SKM-1 treated with dmso at 0.1 percent for 144 hours (cell line): ENCODE data around the gene BLOC1S1.
"Not testable (repeated sequence)": the region's sequence is repeated elsewhere in the genome, so short reads cannot be mapped to it uniquely, and the experiment has no call there.

Source experiments
- DNase-seq: peaks from one replicate; lab custom pipeline; 2025; ENCODE audit not compliant: unreplicated experiment; lab: John Stamatoyannopoulos, UW

BLOC1S1 gene

DNA sequence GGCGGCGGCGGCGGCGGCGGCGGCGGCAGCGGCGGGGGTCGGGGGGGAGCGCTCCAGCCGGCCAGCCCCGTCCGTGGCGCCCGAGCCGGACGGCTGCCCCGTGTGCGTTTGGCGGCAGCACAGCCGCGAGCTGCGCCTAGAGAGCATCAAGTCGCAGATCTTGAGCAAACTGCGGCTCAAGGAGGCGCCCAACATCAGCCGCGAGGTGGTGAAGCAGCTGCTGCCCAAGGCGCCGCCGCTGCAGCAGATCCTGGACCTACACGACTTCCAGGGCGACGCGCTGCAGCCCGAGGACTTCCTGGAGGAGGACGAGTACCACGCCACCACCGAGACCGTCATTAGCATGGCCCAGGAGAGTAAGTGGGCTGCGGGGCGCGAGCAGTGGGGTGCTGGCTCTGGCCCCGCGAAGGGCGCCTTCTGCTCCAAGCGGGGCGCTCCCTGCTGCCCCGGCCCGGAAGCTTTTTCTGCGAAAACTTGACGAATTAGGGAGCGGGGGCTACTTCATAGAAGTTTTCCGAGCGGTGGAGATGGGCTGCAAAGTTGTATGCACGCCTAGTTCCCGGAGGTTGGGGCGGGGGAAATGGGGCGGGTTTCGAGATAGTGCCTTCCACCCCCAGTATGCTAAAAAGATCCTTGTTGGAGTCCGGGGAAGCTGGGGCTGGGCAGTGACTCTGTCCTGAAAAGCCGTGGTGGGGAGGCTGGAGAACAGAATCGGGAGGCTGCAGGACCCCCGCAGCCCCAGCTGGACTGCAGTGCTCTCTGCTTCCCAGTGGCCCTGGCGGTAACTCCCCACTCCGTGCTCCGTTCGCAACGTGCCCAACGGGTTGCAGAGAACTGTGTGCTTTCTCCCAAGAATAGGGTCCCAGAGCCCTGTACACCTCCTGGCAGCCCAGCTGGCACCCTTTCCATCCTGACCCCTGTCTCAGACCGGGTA lies 27.8 kb downstream of the BLOC1S1 start:
- peak; percentile 17 for DNase-seq

DNA sequence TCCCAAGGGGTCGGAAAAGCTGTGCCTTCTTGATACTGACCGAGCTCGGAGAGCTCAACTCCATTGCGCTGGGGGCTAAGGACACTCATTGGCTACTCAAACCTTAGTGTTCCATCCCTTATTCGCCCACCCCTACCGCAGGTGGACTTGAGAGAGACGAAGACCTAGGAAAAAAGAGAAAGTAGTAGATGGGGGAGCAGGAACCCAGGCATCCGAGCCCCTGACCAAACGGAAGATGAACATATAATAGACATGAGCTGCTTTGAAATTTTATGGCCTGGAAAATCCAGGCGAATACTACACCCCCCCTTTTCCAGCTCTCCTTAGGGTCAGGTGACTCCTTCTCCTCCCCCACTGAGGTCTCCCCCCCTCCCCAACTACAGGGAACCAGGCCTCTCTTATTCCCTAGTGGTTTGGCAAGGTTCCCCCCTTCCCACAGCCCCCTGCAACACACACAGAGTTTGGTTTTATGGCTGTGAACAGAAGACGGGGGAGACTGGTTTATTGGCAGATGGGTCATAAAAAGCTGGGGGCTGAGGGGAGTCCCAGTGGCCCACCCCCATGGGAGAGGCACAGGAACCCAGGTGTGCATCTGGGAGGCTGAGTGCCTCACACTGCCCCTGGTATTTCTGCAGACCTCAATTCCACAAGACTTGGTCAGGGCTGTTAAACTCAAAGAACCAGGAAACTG lies 28.6 kb downstream of the BLOC1S1 start:
- no peak for DNase-seq

DNA sequence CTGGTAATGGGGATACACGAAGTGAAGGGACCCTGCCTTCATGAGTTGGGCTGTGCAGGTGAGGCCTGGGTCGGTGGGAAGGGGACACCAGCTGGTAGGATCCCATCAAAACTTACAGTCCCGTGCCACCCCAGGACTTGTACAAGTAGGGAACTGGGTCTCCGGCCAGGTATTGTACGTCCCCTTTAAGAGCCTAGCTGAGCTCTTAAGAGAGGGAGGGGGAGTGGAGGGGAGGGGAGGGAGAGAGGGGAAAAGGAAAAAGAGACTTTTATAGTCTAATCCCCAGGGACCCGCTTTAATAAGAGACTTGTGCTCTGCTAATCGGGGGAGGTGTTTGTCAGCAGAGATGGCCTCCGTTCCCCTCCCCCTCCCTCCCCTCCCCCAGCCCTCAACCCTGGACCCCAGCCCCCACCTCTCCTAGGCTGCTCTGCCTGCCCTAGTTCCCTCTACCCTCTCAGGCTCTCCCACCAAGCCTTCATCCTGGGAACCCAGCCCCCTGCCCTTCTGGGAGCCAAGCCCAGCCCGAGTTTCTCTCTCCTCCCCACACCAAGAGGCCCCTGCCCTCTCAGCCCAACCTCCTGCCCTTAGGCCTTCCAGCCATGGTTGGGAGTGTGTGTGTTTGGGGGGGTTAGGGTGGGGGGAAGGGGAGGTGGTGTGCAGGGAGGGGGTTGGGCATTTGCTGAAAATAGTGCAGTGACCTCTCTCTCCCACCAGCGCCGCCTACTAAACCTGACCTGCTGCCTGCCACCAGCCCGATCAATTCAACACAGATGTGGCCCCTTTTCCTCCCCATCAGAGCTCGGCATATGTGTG lies 29.7 kb downstream of the BLOC1S1 start:
- DNase-seq, result no peak

DNA sequence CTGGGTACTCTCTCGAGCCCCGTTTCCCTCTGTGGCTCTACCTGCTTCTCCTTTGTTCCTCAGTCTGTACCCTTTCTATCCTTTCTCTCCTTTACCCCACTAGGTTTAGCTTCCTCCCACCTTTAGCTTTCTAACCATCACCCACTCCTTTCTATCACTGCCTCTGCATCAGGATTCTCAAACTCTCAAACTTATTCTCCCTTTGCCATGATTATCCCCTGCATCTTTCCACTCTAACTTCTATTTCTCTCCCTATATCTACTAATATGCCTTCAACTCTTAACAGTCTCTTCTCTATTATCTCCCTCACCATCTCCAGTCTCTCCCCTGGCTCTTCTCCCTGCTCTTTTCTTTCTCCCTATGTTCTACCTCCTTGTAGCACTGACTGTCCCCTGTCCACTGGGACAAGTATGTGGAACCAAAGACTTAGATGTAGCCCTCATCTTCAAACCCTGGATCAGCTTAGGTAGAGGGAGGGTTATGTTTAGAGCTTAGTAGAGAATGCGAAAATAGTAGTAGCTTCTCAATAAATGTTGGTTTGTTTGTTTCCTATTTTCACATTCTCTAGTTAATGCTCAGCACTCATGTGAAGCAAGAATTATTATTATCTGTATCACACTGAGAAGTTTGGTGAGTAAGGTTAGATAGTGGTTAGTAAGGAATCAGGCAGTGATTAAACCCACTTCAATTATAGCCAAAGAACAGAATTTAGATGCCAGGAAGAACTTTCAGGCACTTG lies 30.5 kb downstream of the BLOC1S1 start:
- DNase-seq, result no peak

DNA sequence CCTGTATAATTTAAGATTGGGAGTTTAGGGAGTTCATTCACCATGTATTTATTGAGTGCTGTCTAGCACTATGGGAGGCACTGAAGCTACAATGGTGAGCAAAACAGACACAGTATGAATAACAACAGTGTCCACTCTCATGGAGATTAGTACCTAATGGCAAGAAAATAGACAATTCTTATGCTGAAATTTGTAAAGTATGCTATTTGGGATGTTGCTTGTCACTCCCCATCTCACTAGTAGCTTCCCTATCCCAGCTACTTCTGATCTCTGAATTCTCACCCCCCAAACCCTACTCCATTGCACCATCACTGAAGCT lies 31.0 kb downstream of the BLOC1S1 start:
- no peak for DNase-seq

DNA sequence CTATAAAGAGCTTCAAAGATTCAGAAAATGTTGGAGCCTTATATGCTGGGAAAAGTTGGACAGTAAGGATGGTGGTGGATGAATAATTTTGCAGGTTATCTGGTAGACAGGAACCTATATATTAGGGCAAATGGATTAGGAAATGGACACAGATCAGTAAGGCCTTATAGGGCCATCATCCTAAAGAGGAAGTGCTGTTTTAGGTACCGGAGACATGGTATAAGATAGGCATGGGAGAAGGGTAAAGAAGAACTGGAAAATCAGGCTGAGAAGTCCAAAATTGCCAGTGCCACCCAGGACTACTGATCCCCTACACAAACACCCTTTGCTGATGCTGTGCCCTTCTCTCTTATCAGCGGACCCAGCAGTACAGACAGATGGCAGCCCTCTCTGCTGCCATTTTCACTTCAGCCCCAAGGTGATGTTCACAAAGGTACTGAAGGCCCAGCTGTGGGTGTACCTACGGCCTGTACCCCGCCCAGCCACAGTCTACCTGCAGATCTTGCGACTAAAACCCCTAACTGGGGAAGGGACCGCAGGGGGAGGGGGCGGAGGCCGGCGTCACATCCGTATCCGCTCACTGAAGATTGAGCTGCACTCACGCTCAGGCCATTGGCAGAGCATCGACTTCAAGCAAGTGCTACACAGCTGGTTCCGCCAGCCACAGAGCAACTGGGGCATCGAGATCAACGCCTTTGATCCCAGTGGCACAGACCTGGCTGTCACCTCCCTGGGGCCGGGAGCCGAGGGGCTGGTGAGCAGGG lies 32.6 kb downstream of the BLOC1S1 start:
- no peak for DNase-seq

DNA sequence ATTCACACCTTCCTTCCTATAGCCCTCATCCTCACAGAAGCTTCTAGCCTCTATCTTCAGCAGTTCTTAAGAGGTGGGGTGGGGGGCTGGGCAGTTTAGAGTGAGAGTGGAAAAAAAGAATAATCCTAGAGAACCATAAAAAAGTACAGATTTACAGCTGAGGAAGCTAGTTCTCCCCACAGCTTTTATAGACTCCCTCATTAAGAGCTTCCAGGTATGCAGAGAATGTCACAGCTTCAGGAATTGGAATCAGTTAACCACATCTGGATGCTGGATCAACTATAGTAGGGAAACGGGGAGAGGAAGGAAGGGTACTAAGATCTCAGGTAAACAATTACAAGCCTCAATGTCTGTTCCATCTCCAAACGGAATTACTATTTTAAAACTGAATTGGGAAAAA lies 39.4 kb downstream of the BLOC1S1 start:
- no peak for DNase-seq

DNA sequence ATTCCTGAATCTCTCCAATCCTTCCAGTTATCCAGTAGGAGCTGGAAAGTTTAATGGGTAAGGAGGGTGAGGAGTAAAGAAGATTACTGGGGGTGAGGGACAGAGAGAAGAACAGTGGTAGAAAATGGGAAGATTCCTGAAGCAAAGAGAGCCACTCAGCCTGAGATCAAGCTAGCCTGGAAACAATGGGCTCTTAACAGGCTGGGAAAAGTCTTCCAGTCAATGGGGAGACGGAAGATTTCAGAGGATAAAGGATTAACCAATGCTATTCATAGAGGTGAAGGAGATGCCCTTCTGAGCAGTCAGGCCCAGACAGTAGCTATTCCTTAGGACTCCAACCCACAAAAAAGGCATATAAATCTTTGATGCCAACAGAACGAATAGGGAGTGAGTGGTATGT lies 41.9 kb downstream of the BLOC1S1 start:
- DNase-seq, result no peak

DNA sequence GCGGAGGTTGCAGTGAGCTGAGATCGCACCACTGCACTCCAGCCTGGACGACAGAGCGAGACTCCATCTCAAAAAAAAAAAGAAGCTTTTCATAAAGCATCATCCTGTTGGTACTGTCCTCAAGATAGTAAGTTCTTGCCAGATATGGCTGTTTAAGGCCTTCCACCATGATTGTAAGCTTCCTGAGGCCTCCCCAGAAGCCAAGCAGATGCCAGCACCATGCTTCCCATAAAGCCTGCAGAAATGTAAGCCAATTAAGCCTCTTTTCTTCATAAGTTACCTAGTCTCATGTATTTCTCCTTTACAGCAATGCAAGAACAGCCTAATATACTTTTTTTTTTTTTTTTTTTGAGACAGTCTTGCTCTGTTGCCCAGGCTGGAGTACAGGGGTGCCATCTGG lies 42.7 kb downstream of the BLOC1S1 start:
- not testable (repeated sequence) for DNase-seq

DNA sequence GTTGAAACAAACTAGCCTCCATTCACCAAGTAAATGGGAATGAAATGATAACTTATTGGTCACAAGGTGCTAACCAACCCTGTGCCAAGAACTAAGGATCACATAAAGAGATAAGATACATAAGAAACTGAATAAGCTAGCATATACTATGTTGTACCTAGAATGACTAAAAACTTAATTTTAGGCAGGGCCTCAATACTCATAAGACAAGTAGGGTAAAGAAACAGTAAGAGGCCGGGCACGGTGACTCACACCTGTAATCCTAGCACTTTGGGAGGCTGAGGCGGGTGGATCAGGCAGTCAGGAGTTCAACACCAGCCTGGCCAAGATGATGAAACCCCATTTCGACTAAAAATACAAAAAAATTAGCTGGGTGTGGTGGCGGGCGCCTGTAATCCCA lies 44.8 kb downstream of the BLOC1S1 start:
- no peak for DNase-seq

DNA sequence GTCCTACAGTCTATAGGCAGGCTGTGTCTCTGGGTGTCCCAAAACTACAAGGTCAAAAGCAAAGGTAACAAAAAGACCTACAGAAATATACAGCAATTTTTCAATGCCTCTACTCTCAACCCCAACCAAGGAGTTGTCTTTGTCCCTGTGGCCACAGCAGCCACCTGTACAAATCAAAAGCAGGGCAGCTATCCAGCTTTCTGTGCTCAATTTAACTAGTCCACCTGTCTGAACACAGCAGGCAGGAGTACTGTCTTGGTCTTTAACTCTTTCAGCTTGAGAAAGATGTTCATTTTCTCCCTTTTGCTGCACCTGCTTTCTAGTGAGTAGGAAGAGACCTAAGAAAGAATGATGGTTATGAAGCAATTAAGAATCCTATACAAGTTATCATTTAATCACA lies 46.8 kb downstream of the BLOC1S1 start:
- no peak for DNase-seq

DNA sequence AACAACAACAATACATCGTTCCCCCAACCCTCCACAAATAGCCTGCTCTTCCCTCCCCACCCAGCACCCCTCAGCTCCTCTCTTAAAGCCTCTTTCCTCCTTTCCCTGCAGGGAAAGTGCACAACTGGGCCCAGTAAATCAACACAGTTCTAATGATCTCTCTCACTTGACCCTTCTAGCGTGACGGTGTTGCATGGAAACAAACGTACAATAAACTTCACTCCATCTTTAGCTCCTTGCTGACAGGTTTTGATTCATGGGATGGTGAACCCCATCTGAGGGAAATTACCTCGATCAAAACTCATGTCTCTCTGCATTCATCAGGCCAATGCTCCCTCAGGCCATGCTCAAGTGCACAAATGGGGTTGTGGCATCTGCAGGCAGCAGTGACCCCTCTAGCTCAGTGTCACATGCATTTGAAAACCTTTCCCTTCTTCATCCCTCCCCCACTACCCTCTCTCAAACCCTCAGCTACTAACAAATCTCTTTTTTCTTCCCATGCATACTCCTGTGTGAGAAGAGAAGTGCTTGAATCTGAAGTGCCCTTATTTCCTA lies 50.0 kb downstream of the BLOC1S1 start:
- DNase-seq, result no peak

DNA sequence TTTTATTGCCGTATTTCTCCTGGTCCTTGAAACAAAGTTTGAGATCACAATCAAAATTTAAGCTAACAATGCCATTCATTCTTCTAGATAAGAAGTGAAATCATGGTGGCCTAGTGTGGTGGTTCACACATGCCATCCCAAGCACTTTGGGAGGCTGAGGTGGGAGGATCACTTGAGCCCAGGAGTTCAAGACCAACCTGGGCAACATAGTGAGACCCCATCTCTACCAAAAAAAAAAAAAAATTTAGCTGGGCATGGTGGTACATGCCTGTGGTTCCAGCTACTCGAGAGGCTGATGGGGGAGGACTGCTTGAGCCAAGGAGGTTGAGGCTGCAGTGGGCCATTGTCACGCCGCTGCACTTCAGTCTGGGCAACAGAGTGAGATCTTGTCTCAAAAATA lies 51.3 kb downstream of the BLOC1S1 start:
- no peak for DNase-seq
